Right atrium auricular region (tissue), 2 donors: ENCODE results near the gene NLGN4Y. TPM values are rescaled to one million over a fixed set of nuclear protein-coding genes. Genes with fewer than 3 reads are reported as not detected.

Source experiments
- DNase-seq: peaks from one replicate; pipeline ENCODE4 v3.0.0-alpha.2; 2019; ENCODE audit warnings: low spot score
- H3K27ac ChIP-seq, 2 donors: fragments of 200-600 bp; sonication (generic); 1 replicate in 1 of 2; 2 replicates in 1 of 2; pipeline ENCODE4 v1.5.1; 2016 to 2019
- H3K27me3 ChIP-seq, 2 donors: fragments of 200-600 bp; sonication (generic); one replicate each; pipeline versions ENCODE4 v1.5.1 to v1.6.0; 2017 to 2019
- H3K36me3 ChIP-seq: fragments of 200-600 bp; sonication (generic); one replicate; pipeline ENCODE4 v1.5.1; 2016
- H3K4me1 ChIP-seq, 2 donors: fragments of 200-600 bp; sonication (generic); one replicate each; pipeline versions ENCODE4 v1.5.1 to v1.6.0; 2017 to 2019
- H3K4me3 ChIP-seq, 2 donors: fragments of 200-600 bp; sonication (generic); 1 replicate in 1 of 2; 2 replicates in 1 of 2; pipeline ENCODE4 v1.5.1; 2017 to 2019; ENCODE audit warnings: mild to moderate bottlenecking in 1 of 2, moderate library complexity in 1 of 2
- H3K9me3 ChIP-seq, 2 donors: fragments of 200-600 bp; sonication (generic); one replicate each; pipeline ENCODE4 v1.5.1; 2019
- total RNA-seq, 2 donors: library from RNA; depleted of rRNA; stranded (reverse); fragments of >200 nt; gene quantifications; one replicate each; pipeline ENCODE4 v1.1.0, GENCODE V29; 2016
- TF ChIP-seq, protein P1 (sequence below), 2 donors: fragments of 200-600 bp; sonication (generic); IDR thresholded peaks; one replicate each; pipeline ENCODE4 v1.5.1; 2019; ENCODE audit warnings: antibody characterized with exemption in 2 of 2

The NLGN4Y gene
- total RNA-seq, 2 donors from 2014 or later = 0.07 TPM; not detected in 1

- Histone ChIP-seq H3K27me3 (no peaks in the 10 kb centered on the region), H3K36me3 (no peaks in the 10 kb centered on the region), H3K4me3 (no peak overlapping the region), H3K9me3 (no peaks in the 10 kb centered on the region), H3K27ac (no peak overlapping the region), H3K4me1 (no peaks in the 10 kb centered on the region)
- DNase-seq = no peak
- TF ChIP-seq, protein P1, sequence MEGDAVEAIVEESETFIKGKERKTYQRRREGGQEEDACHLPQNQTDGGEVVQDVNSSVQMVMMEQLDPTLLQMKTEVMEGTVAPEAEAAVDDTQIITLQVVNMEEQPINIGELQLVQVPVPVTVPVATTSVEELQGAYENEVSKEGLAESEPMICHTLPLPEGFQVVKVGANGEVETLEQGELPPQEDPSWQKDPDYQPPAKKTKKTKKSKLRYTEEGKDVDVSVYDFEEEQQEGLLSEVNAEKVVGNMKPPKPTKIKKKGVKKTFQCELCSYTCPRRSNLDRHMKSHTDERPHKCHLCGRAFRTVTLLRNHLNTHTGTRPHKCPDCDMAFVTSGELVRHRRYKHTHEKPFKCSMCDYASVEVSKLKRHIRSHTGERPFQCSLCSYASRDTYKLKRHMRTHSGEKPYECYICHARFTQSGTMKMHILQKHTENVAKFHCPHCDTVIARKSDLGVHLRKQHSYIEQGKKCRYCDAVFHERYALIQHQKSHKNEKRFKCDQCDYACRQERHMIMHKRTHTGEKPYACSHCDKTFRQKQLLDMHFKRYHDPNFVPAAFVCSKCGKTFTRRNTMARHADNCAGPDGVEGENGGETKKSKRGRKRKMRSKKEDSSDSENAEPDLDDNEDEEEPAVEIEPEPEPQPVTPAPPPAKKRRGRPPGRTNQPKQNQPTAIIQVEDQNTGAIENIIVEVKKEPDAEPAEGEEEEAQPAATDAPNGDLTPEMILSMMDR (IDR thresholded peaks at IDR 0.05) = no peak
These were observed 19.2 kb downstream of the NLGN4Y start for GRCh38 chrY:14543506-14543905.

DNA sequence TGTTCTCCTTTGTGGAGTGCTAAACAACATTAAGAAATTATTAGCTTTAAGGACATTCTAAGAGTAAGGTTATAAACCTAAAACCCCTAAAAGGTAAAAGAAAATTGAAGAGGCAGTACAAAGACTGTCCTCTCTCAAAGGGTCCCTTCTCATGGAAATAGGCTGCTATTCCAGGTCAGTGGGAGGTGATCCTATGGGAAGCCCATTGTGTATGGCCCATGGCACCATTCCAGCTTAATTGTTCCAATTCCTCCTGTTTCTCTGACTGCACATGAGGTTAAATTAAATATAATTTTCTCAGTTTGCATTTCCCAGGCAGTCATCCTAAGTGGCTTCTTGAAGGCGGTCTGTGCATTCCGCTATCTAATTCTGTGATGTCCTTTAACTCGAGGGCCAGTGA, 57.0 kb downstream of the NLGN4Y start:
- Histone ChIP-seq H3K36me3 (no peaks in the 10 kb centered on the region), H3K9me3 (no peaks in the 10 kb centered on the region), H3K4me1 (no peaks in the 10 kb centered on the region), H3K27ac (no peak overlapping the region), H3K4me3 (no peak overlapping the region), H3K27me3 (no peaks in the 10 kb centered on the region)
- no peak for DNase-seq
- TF ChIP-seq, protein P1 (IDR thresholded peaks at IDR 0.05) = no peak

DNA sequence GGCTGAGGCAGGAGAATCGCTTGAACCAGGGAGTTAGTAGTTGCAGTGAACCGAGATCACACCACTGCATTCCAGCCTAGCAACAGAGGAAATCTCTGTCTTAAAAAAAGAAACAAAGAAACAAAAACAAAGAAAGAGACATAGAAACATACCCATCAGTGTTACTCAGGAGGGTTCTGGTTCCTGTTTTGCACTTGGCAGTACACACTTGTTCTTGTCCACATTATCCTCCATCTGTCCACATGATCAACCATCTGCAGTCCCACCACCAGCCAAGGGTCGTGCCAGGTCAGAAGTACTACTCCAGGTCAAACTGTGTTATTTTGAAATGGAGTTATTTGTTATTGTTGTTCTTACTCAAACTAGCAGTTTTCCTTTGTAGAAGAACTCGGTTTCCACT, 62.4 kb downstream of the NLGN4Y start:
- no peak for DNase-seq
- H3K9me3 ChIP-seq = no peaks in the 10 kb centered on the region

GRCh38 chrY:14601372-14601771, 77.0 kb downstream of the NLGN4Y start:
- H3K4me1 ChIP-seq = no peaks in the 10 kb centered on the region
- no peaks in the 10 kb centered on the region for H3K36me3 ChIP-seq
- no peak overlapping the region for H3K4me3 ChIP-seq
- no peaks in the 10 kb centered on the region for H3K27me3 ChIP-seq
- H3K9me3 ChIP-seq = no peaks in the 10 kb centered on the region
- H3K27ac ChIP-seq = no peak overlapping the region
- DNase-seq = no peak
- TF ChIP-seq, protein P1 (IDR thresholded peaks at IDR 0.05) = no peak

More for the DNA sequence above, 62.4 kb downstream of the NLGN4Y start:
- H3K4me1 ChIP-seq = no peaks in the 10 kb centered on the region
- no peak overlapping the region for H3K4me3 ChIP-seq
- H3K27me3 ChIP-seq = no peaks in the 10 kb centered on the region
- H3K36me3 ChIP-seq = no peaks in the 10 kb centered on the region
- H3K27ac ChIP-seq = no peak overlapping the region
- TF ChIP-seq, protein P1 (IDR thresholded peaks at IDR 0.05) = no peak

- no peaks in the 10 kb centered on the region for H3K27me3 ChIP-seq
- H3K4me1 ChIP-seq = no peaks in the 10 kb centered on the region
- TF ChIP-seq, protein P1 (IDR thresholded peaks at IDR 0.05) = no peak
- DNase-seq = no peak
- no peak overlapping the region for H3K4me3 ChIP-seq
- no peak overlapping the region for H3K27ac ChIP-seq
- no peaks in the 10 kb centered on the region for H3K9me3 ChIP-seq
- H3K36me3 ChIP-seq = no peaks in the 10 kb centered on the region
These were observed 93.3 kb downstream of the NLGN4Y start for GRCh38 chrY:14617625-14618024.

DNA sequence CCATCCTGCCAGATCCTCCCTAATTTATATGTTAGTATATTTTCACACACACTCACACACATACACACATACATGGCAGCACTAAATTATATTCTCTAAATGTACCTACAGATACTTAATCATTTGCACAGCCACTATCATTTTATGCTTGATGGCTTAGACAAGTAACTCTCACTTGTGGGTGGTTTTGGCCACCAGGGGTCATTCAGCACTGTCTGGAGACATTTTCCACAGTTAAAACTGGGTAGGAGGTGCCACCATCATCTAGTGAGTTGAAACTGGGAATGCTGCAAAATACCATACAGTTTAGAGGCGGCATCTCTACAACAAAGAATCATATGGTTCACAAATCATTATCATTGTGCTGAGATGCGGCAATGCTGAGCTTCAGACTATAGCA, 94.2 kb downstream of the NLGN4Y start:
- no peaks in the 10 kb centered on the region for H3K27me3 ChIP-seq
- DNase-seq = no peak
- TF ChIP-seq, protein P1 (IDR thresholded peaks at IDR 0.05) = no peak

More for the DNA sequence above, 94.2 kb downstream of the NLGN4Y start:
- no peaks in the 10 kb centered on the region for H3K9me3 ChIP-seq
- no peaks in the 10 kb centered on the region for H3K4me1 ChIP-seq
- no peaks in the 10 kb centered on the region for H3K36me3 ChIP-seq
- no peak overlapping the region for H3K4me3 ChIP-seq
- H3K27ac ChIP-seq = no peak overlapping the region
